K562 (cell line): Measurements from ENCODE around the gene APOL4. TPM values are rescaled to one million over a fixed set of nuclear protein-coding genes. Genes with fewer than 3 reads are reported as not detected.

ENCODE experiments used
- IRF1 ChIP-seq: sonication (generic); formaldehyde crosslinking; IDR thresholded peaks from 2 replicates; pipeline ENCODE4 v1.8.0; 2022; ENCODE audit warnings: missing genetic modification reagents, mild to moderate bottlenecking, borderline replicate concordance
- MITF ChIP-seq: IDR thresholded peaks from 2 replicates; pipeline ENCODE4 v1.6.1; 2014; ENCODE audit warnings: antibody characterized with exemption
- MYNN ChIP-seq, 2 experiments: sonication (generic); formaldehyde crosslinking in 1 of 2; IDR thresholded peaks; 2 replicates each; pipeline versions ENCODE4 v1.5.0 to v1.6.1; 2016 to 2020; ENCODE audit warnings: antibody characterized with exemption in 1 of 2, missing genetic modification reagents in 1 of 2
- PBX2 ChIP-seq, 2 experiments: IDR thresholded peaks in 1 of 2; conservative IDR thresholded peaks in 1 of 2; 2 replicates each; pipeline ENCODE4 v1.6.1; 2016; ENCODE audit warnings: low read depth in 2 of 2, mild to moderate bottlenecking in 1 of 2, missing compliant biosample characterization in 1 of 2, missing genetic modification characterization in 1 of 2, moderate library complexity in 1 of 2
- SAFB ChIP-seq: fragments of 200-400 bp; formaldehyde crosslinking; IDR thresholded peaks from 2 replicates; pipeline ENCODE4 v1.6.1; 2017; ENCODE audit warnings: low read depth, low read length, borderline replicate concordance
- TCF7 ChIP-seq: sonication (generic); IDR thresholded peaks from 2 replicates; pipeline ENCODE4 v1.6.1; 2016; ENCODE audit warnings: antibody characterized with exemption, borderline replicate concordance
- USF2 ChIP-seq: sonication (generic); formaldehyde crosslinking; IDR thresholded peaks from 2 replicates; pipeline ENCODE4 v1.5.0; 2020; ENCODE audit warnings: missing genetic modification reagents
- XRCC5 ChIP-seq: fragments of 200-400 bp; formaldehyde crosslinking; IDR thresholded peaks from 2 replicates; pipeline ENCODE4 v1.6.1; 2017; ENCODE audit warnings: low read depth, mild to moderate bottlenecking, low read length
- ZNF12 ChIP-seq: sonication (generic); formaldehyde crosslinking; IDR thresholded peaks from 2 replicates; pipeline ENCODE4 v1.4.0; 2020; ENCODE audit warnings: mild to moderate bottlenecking, missing genetic modification reagents
- ZNF592 ChIP-seq: fragments of 450-650 bp; IDR thresholded peaks from 2 replicates; pipeline ENCODE4 v1.6.1; 2017; ENCODE audit warnings: antibody characterized with exemption, mild to moderate bottlenecking
- ZNF785 ChIP-seq: fragments of 250-450 bp; sonication (Bioruptor Pico); IDR thresholded peaks from 2 replicates; pipeline ENCODE4 v1.4.0; 2020; ENCODE audit warnings: mild to moderate bottlenecking
- polyA plus RNA-seq, 8 experiments: library from polyadenylated mRNA; depleted of rRNA in 4 of 8; stranded (reverse) in 5 of 8; unstranded in 3 of 8; fragments of >200 nt; fragmentation: Nextera tagmentation in 2 of 8; fragmentation: Illumina TruSeq in 1 of 8; extraction: Ambion mirVana in 2 of 8; extraction: Trizol in 1 of 8; gene quantifications; 2 replicates each; pipeline versions ENCODE4 v1.2.1 to v1.2.3, GENCODE V29; 2011 to 2014; ENCODE audit warnings: inconsistent platforms in 1 of 8, missing spikeins in 1 of 8
- total RNA-seq, 7 experiments: library from RNA; depleted of rRNA in 6 of 7; stranded (reverse); fragments of >200 nt in 6 of 7; fragmentation: Illumina TruSeq in 2 of 7; extraction: Trizol in 2 of 7; gene quantifications; 2 replicates each; pipeline versions ENCODE4 v1.2.1 to v1.2.3, GENCODE V29; 2011 to 2021; ENCODE audit warnings: low replicate concordance in 1 of 7
- TF ChIP-seq, protein P1 (sequence below): sonication (generic); formaldehyde crosslinking; IDR thresholded peaks from 2 replicates; pipeline ENCODE4 v1.8.0; 2022; ENCODE audit warnings: mild to moderate bottlenecking, low read depth, missing genetic modification reagents
- TF ChIP-seq, protein P2 (sequence below): sonication (generic); formaldehyde crosslinking; IDR thresholded peaks from 2 replicates; pipeline ENCODE4 v1.8.1; 2023; ENCODE audit warnings: mild to moderate bottlenecking, missing genetic modification reagents, moderate library complexity

APOL4 gene
- total and polyA plus RNA-seq, 9 of the 15 experiments (the other 6 are each of a cell fraction or from before 2014, with no cell fraction given): 6.5 to 15.0 (median 9.8) TPM

DNA sequence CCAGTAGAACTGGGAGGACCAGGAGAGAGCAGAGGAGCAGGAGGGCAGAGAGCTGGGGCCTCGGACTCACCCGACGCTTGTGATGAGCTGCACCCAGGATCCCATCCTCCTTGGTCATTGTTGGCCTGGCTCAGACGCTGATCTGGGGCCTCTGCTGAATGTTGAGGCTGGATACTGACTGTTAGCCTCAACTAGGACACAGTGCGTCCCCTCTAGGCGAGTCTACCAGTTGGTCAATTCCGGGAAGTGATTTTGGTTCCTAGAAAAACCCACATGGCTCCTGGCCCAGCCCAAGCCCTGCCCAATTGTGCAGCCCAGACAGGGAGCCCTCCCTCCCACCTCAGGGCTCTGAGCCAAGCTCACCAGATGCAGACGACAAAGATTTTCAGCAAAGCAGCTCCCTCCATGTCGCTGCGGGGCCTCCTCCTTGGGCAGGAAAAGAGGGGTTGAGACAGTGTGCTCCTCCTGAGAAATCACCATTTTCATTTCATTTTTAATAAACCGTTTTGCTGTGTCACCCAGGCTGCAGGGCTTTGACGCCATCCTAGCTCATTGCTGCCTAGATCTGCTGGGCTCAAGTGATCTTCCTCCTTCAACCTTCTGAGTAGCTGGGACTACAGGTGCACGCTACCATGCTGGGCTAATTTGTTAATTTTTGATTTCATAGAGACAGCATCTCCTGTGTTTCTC lies at the start of gene APOL4 (continued):
- TF ChIP-seq PBX2 (CRISPR knock-in tag; IDR thresholded peaks at IDR 0.05; ENCODE audit: low read depth) (no peak), PBX2 (tag; conservative IDR thresholded peaks at IDR 0.05; ENCODE audit: low read depth) (no peak), IRF1 (CRISPR knock-in tag) (no peak), USF2 (CRISPR knock-in tag) (no peak), ZNF785 (CRISPR knock-in tag) (no peak), ZNF592 (peak; percentile 62), SAFB (no peak), XRCC5 (no peak), ZNF12 (CRISPR knock-in tag) (no peak), TCF7 (no peak), MITF (no peak), MYNN (IDR thresholded peaks at IDR 0.05) (no peak), MYNN (CRISPR knock-in tag; IDR thresholded peaks at IDR 0.05) (no peak)
- TF ChIP-seq, protein P1, sequence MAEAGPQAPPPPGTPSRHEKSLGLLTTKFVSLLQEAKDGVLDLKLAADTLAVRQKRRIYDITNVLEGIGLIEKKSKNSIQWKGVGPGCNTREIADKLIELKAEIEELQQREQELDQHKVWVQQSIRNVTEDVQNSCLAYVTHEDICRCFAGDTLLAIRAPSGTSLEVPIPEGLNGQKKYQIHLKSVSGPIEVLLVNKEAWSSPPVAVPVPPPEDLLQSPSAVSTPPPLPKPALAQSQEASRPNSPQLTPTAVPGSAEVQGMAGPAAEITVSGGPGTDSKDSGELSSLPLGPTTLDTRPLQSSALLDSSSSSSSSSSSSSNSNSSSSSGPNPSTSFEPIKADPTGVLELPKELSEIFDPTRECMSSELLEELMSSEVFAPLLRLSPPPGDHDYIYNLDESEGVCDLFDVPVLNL: no peak
- TF ChIP-seq, protein P2, sequence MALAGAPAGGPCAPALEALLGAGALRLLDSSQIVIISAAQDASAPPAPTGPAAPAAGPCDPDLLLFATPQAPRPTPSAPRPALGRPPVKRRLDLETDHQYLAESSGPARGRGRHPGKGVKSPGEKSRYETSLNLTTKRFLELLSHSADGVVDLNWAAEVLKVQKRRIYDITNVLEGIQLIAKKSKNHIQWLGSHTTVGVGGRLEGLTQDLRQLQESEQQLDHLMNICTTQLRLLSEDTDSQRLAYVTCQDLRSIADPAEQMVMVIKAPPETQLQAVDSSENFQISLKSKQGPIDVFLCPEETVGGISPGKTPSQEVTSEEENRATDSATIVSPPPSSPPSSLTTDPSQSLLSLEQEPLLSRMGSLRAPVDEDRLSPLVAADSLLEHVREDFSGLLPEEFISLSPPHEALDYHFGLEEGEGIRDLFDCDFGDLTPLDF (CRISPR knock-in tag): no peak
